GM19438 (cell line): ENCODE results near the gene PGBD5.
"Not testable (repeated sequence)": the region's sequence is repeated elsewhere in the genome, so short reads cannot be mapped to it uniquely, and the experiment has no call there.

ENCODE experiments used
- ATAC-seq: cut with Tn5 transposase; IDR thresholded peaks from one replicate; pipeline ENCODE4 v1.9.1; 2021; ENCODE audit warnings: low read depth; ENCODE audit not compliant: unreplicated experiment

PGBD5 gene

DNA sequence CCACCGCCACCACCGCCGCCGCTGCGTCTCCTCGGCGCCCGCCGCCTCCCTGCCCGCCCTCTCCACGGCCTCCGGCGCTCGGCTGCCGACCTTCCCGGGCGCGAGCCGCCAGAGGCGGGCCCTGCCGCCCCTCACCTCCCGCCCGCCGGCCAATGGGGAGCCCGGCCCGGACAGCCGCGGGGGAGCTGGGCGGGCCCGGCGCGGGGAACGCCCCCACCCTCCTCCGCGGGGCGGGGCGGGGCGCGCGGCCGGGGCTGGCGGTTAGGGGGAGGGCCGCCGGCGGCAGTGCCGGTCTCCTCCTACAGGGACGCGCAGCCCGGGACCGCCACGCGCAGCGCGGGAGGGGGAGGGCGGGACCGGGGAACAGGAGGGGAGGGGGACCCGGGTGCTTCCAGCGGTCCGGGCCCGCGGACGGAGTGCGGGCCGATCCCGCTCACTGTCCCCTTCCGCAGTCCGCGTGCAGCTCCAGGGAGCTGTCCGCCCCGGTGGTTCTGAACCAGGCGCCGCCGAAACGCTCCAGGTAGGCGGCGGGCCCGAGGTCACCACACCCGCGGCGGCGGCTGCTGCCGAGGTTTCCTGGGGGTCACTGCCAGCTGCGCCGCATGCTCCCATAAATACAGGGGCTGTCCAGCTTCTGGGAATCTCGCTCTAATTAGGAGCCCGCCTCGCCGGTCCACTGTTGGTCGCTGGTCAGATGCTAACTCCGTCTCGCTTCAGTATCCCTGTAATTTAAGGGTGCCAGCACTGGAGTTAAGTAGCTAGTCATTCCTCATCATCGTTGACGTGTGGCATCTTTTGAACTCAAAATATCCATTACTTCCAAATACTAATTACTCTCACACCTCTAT lies at the start of gene PGBD5:
Gene PGBD5 (minus strand): TSS at position 87 of the 848 bp plus-strand sequence. CDS start 404 bp downstream, outside the sequence.
- peak; percentile 91 for ATAC-seq

- not testable (repeated sequence) for ATAC-seq
Measured at GRCh38 chr1:230474924-230475323, 48.8 kb upstream of the PGBD5 start.

DNA sequence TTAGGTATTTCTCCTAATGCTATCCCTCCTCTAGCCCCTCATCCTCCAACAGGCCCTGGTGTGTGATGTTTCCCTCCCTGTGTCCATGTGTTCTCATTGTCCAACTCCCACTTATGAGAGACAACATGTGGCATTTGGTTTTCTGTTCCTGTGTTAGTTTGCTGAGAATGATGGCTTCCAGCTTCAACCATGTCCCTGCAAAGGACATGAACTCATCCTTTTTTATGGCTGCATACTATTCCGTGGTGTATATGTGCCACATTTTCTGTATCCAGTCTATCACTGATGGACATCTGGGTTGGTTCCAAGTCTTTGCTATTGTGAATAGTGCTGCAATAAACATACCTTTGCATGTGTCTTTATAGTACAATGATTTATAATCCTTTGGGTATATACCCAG lies 44.6 kb upstream of the PGBD5 start:
- ATAC-seq = not testable (repeated sequence)

DNA sequence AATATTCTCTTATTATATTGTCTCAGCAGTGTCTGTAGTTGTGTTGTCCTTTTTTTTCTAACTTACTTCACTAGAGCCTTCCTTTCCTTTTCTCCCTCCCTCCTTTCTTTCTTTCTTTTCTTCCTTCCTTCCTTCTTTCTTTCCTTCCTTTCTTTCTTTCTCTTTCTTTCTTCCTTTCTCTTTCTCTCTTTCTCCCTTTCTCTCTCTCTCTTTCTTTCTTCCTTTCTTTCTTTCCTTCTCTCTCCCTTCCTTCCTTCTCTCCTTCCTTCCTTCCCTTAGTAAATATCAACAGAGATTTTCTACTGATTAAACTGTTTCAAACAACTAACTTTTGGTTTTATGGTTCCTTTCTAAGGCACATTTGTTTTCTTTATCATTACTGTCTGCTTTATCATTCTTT lies 43.1 kb upstream of the PGBD5 start:
- no peak for ATAC-seq

- no peak for ATAC-seq
Measured at GRCh38 chr1:230465691-230466090, 39.6 kb upstream of the PGBD5 start.

- ATAC-seq = no peak
Measured at GRCh38 chr1:230464671-230465070, 38.5 kb upstream of the PGBD5 start.

DNA sequence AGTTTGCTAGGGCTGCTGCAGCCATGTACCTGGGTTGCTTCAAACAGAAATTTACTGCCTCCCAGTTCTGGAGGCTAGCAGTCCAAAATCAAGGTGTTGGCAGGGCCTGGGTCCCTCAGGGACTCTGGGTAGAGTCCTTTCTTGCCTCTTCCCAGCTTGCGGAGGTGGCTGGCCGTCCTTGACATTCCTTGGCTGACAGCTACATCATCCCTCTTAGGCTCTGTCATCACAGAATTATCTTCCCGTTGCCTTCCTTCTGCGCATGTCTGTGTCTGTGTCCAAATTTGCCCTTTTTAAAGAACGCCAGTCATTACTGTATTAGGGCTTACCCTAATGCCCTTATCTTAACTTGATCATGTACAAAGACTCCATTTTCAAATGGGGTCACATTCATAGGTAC lies 37.6 kb upstream of the PGBD5 start:
- ATAC-seq = no peak

- no peak for ATAC-seq
Measured at GRCh38 chr1:230463326-230463725, 37.2 kb upstream of the PGBD5 start.

- no peak for ATAC-seq
Measured at GRCh38 chr1:230459465-230459864, 33.3 kb upstream of the PGBD5 start.

DNA sequence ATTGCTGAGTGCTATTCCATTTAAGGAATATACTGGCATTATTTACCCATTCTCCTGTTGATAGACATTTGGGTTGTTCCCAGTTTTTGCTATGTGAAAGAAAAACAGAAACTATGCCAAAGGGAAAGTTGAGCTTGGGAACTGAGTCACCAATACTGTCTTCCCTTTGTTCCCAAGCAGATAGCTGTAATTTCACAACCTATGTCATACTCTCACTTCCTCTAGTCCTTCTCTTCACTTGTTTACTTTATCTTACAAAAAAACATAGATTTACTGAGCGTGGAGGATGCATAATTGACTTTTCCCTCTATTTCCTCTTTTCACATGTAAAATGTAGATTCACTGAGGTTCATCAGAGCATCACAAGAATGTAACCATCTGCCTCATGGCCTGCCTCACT lies 32.4 kb upstream of the PGBD5 start:
- no peak for ATAC-seq

DNA sequence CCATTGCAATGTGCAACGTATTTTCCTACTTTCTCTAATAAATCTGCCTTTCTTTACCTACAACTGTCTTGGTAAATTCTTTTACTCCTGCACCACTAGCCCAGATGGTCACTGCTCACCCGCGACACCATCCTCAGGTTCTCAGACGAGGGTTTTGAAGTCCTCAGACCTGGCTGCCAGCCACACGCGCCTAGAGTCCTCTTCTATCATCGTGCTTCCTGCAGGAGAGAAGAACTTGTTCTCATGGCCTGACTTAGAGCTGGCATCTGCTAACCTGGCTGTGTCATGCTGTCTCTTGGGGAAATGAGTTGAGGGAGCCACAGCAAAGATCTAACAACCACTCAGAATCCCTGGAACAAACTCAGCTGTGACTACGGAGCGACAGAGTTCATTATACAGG lies 30.3 kb upstream of the PGBD5 start:
- ATAC-seq = no peak

DNA sequence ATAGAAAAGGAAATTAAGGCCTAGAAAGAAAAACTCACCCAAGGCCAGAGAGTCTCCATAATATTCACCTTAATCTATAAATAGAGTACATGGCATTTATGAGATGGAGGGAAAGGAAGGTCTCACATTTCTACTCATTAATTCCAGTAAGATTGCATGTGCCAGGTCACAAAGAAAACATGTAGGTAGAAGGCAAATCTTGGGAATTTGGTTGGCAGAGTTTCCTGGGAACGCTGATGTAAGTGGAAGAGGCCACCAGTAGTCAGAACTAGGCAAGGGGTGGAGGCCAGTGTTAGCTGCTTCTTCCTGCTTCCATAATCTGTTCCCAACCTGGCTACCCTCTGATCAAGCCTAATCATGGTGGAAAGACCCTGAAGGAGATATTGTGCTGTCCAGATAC lies 29.2 kb upstream of the PGBD5 start:
- ATAC-seq = no peak

DNA sequence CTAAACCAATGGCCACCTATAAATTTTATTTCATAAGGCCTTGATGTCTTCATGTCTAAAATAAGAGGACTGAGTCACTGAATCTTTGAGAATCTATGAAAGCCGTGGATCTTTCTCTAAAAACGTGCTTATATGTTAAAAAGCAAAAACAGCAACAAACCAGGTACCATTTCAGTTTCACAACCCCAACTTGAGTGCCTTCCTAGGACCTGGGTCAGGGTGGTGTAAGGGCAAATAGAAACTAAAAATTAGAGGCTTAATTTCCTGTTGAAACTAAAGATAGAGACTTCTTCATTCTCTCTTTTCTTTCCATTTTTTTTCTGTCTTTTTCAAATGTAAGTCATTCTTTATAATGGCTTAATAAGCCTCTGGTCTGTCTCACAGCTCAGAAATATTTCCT lies 27.2 kb upstream of the PGBD5 start:
- ATAC-seq = no peak

DNA sequence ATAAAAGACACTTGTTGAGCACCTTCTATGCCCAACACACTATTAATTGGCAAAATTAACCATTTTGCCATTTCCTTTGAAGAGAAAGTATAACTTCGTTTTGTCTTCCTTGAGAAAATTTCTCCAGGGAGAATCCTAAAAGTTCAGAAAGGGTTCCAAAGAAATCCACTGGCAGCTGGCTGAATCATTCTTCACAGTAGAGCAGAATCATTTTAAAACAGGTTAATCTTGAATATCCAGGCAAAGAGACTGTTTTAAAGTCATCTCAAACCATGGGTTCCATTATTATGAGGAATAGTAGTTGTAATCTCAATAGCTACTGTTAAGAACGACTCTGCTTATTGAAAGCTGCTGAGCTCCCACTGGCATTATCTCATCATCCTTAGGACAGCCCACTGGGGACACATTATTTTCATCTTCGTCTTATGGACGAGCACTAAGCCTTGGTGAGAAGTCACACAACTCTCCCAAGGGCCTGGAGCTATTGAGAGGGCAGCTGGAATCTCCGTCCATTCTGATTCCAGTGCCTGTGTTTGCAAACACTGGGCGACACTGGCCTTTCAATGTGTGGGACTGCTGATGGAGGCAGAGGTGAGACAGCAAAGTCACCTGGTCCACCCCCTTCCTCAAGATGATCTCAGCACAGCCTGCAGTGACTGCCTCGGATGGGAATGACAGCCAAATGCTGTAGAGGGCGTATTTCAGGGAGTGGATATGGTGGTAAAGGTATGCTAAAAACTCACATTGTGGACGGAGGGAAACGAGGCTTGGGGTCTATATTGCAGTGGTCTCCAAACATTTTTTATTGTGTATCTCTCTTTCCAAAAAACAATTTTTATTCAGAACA lies 15.3 kb upstream of the PGBD5 start:
- ATAC-seq = no peak

- no peak for ATAC-seq
Measured at GRCh38 chr1:230435108-230435507, 9.0 kb upstream of the PGBD5 start.

DNA sequence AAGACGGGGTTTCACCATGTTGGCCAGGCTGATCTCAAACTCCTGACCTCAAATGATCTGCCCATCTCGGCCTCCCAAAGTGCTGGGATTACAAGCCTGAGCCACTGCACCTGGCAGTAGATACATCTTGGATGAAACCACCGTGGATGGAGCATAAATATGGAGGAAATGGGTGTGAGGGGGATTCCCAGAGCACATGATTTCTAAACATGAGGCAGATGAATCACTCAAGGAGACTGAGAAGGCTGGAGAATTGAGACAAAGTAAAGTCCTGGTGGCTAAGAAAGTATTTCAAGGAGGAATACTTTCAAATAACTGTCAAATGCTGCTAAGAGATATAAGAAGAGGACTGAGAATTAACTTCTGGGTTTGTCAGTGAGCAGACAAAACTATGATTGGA lies 5.4 kb upstream of the PGBD5 start:
- no peak for ATAC-seq

- no peak for ATAC-seq
Measured at GRCh38 chr1:230430499-230430898, 4.4 kb upstream of the PGBD5 start.

DNA sequence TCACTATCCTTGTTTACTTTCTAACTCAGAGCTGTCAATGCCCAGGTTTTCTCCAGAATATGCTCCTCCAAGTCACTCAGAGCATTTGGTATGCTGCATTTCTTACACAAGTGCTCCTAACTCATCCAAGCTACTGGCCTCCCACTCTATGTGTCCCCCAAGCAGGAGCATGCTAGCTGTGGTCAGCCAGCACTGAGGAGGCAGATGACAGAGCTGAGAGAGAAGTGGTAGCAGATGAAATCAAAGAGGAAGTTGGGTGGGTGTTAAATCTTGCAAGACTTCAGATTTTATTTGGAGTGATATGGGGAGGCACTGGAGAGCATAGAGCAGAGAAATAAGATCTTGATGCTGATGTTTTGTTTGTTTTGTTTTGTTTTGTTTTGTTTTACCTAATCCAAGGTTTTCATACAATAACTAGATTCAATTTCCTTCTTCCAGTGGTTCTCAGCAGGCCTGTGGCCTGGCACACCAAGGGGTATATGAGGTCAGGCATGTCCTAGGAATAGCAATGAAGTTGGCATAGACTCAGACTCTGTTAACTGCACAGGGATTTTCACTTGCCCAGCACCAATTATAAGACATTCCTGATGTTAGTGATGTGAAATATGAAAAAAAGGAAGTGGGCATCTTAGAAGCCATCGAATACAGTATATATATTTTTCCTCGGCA lies 3.1 kb upstream of the PGBD5 start:
- no peak for ATAC-seq

GRCh38 chr1:230427981-230428380 lies 1.8 kb upstream of the PGBD5 start:
- ATAC-seq = no peak

DNA sequence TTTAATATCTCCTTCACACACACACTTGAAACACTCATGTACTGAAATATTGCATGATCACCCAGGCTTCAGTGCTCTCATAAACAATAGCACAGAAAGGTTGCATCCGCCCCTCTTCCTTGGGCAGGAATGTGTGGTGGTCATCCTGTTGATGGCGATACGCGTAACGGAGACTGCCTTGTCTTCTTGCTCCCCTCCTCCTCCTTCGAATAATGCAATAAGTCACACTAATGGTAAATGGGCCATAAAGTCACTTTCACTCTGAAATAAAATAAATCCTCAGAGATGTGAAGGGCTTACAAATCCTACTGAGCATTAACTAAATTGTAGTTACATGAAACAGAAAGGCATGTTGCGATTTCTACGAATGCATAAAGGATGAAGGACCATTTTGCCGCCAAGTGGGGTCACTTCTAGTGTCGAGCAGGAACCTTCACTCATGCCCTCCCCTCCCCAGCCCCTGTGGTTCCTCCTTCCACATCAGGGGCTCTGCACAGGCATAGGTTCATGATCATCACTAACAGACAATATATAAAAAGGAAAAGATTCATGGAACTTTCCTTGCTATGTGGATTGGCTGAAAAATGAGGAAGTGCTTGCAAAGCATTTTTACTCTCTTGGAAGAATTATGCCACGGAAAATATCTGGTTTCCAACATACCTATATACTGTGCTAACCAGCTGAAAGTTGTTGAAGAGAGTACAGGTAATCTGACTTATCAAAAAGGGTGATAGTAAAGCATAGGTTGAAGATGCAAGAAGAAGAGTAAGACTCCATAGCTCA lies 1.2 kb upstream of the PGBD5 start:
- no peak for ATAC-seq
